IPS-18a (cell line): ENCODE data around the gene SRM.
"Not testable (repeated sequence)": the region's sequence is repeated elsewhere in the genome, so short reads cannot be mapped to it uniquely, and the experiment has no call there.

ENCODE experiments used
- H3K27ac ChIP-seq: one replicate; pipeline ENCODE4 v1.5.1; 2013; ENCODE audit warnings: low read length
- H3K27me3 ChIP-seq: one replicate; pipeline ENCODE4 v1.6.1; 2013; ENCODE audit warnings: mild to moderate bottlenecking, low read length; ENCODE audit not compliant: control insufficient read depth, insufficient read depth
- H3K36me3 ChIP-seq: one replicate; pipeline ENCODE4 v1.6.1; 2013; ENCODE audit warnings: low read depth, low read length; ENCODE audit not compliant: control insufficient read depth
- H3K4me1 ChIP-seq: one replicate; pipeline ENCODE4 v1.6.1; 2013; ENCODE audit warnings: low read depth, low read length; ENCODE audit not compliant: control insufficient read depth
- H3K4me3 ChIP-seq: one replicate; pipeline ENCODE4 v1.5.1; 2013; ENCODE audit warnings: low read length
- H3K9ac ChIP-seq: one replicate; pipeline ENCODE4 v1.6.1; 2013; ENCODE audit warnings: mild to moderate bottlenecking, low read length, moderate library complexity
- H3K9me3 ChIP-seq: one replicate; pipeline ENCODE4 v1.6.1; 2013; ENCODE audit warnings: low read depth, low read length; ENCODE audit not compliant: control insufficient read depth

The SRM gene

GRCh38 chr1:11078631-11079030, 18.8 kb upstream of the SRM start:
- no peaks in the 10 kb centered on the region for H3K9me3 ChIP-seq

GRCh38 chr1:11073398-11073797, 13.6 kb upstream of the SRM start:
- not testable (repeated sequence) for H3K9ac ChIP-seq, H3K4me1 ChIP-seq, H3K27ac ChIP-seq, H3K9me3 ChIP-seq, H3K27me3 ChIP-seq, H3K4me3 ChIP-seq
- H3K36me3 ChIP-seq = peaks cover 88% of the 10 kb centered on the region

More at GRCh38 chr1:11078631-11079030, 18.8 kb upstream of the SRM start:
- Histone ChIP-seq H3K27me3 (no peaks in the 10 kb centered on the region), H3K9ac (no peak overlapping the region), H3K4me1 (no peaks in the 10 kb centered on the region), H3K27ac (no peak overlapping the region), H3K36me3 (peaks cover 80% of the 10 kb centered on the region), H3K4me3 (no peak overlapping the region)

- Histone ChIP-seq H3K27ac (no peak overlapping the region), H3K9ac (no peak overlapping the region), H3K4me3 (no peak overlapping the region), H3K27me3 (no peaks in the 10 kb centered on the region), H3K4me1 (no peaks in the 10 kb centered on the region), H3K9me3 (no peaks in the 10 kb centered on the region), H3K36me3 (peaks cover 91% of the 10 kb centered on the region)
Measured at GRCh38 chr1:11072216-11072917, 12.5 kb upstream of the SRM start.

- no peak overlapping the region for H3K27ac ChIP-seq
- no peak overlapping the region for H3K4me3 ChIP-seq
- H3K4me1 ChIP-seq = no peaks in the 10 kb centered on the region
- H3K36me3 ChIP-seq = peaks cover 87% of the 10 kb centered on the region
- H3K9ac ChIP-seq = no peak overlapping the region
- H3K27me3 ChIP-seq = no peaks in the 10 kb centered on the region
- H3K9me3 ChIP-seq = no peaks in the 10 kb centered on the region
Measured at GRCh38 chr1:11071463-11072215, 11.8 kb upstream of the SRM start.

- no peak overlapping the region for H3K4me3 ChIP-seq
- no peaks in the 10 kb centered on the region for H3K27me3 ChIP-seq
- no peaks in the 10 kb centered on the region for H3K4me1 ChIP-seq
- H3K9me3 ChIP-seq = no peaks in the 10 kb centered on the region
- H3K36me3 ChIP-seq = peaks cover 86% of the 10 kb centered on the region
- no peak overlapping the region for H3K27ac ChIP-seq
- H3K9ac ChIP-seq = no peak overlapping the region
Measured at GRCh38 chr1:11070876-11071275, 11.1 kb upstream of the SRM start.

GRCh38 chr1:11068600-11069473, 9.0 kb upstream of the SRM start:
- peaks cover 81% of the 10 kb centered on the region for H3K36me3 ChIP-seq

GRCh38 chr1:11067716-11068599, 8.1 kb upstream of the SRM start:
- Histone ChIP-seq H3K4me3 (no peak overlapping the region), H3K27me3 (no peaks in the 10 kb centered on the region), H3K36me3 (peaks cover 81% of the 10 kb centered on the region), H3K9me3 (no peaks in the 10 kb centered on the region), H3K27ac (no peak overlapping the region), H3K9ac (no peak overlapping the region), H3K4me1 (no peaks in the 10 kb centered on the region)

More at GRCh38 chr1:11068600-11069473, 9.0 kb upstream of the SRM start:
- no peaks in the 10 kb centered on the region for H3K9me3 ChIP-seq
- H3K27ac ChIP-seq = no peak overlapping the region
- H3K27me3 ChIP-seq = no peaks in the 10 kb centered on the region
- H3K4me3 ChIP-seq = no peak overlapping the region
- no peak overlapping the region for H3K9ac ChIP-seq
- H3K4me1 ChIP-seq = no peaks in the 10 kb centered on the region

GRCh38 chr1:11065796-11066195, 6.0 kb upstream of the SRM start:
- peaks cover 59% of the 10 kb centered on the region for H3K36me3 ChIP-seq

GRCh38 chr1:11064942-11065341, 5.1 kb upstream of the SRM start:
- H3K36me3 ChIP-seq = peaks cover 52% of the 10 kb centered on the region

More at GRCh38 chr1:11065796-11066195, 6.0 kb upstream of the SRM start:
- Histone ChIP-seq H3K27me3 (no peaks in the 10 kb centered on the region), H3K4me1 (no peaks in the 10 kb centered on the region), H3K4me3 (no peak overlapping the region), H3K9ac (no peak overlapping the region), H3K9me3 (no peaks in the 10 kb centered on the region), H3K27ac (no peak overlapping the region)

GRCh38 chr1:11063937-11064537, 4.2 kb upstream of the SRM start:
- H3K4me3 ChIP-seq, H3K9me3 ChIP-seq, H3K9ac ChIP-seq, H3K27ac ChIP-seq, H3K27me3 ChIP-seq, H3K4me1 ChIP-seq: not testable (repeated sequence)
- H3K36me3 ChIP-seq = peaks cover 43% of the 10 kb centered on the region

More at GRCh38 chr1:11064942-11065341, 5.1 kb upstream of the SRM start:
- Histone ChIP-seq H3K27ac (no peak overlapping the region), H3K9me3 (no peaks in the 10 kb centered on the region), H3K4me3 (no peak overlapping the region), H3K4me1 (no peaks in the 10 kb centered on the region), H3K27me3 (no peaks in the 10 kb centered on the region), H3K9ac (no peak overlapping the region)
